KMS-11 (cell line): Measurements from ENCODE around the gene IGSF11.

ENCODE experiments used
- H2AFZ ChIP-seq: fragments of 200-600 bp; sonication (generic); 2 replicates; pipeline ENCODE4 v1.6.1; 2016; ENCODE audit warnings: antibody characterized with exemption, mixed run types, low read depth
- H3K27ac ChIP-seq: fragments of 200-600 bp; sonication (generic); 2 replicates; pipeline ENCODE4 v1.6.1; 2016; ENCODE audit warnings: mild to moderate bottlenecking, mixed run types
- H3K27me3 ChIP-seq: fragments of 200-600 bp; sonication (generic); 2 replicates; pipeline ENCODE4 v1.6.1; 2017; ENCODE audit warnings: mild to moderate bottlenecking, low read depth, mixed run types, moderate library complexity; ENCODE audit not compliant: insufficient read depth
- H3K36me3 ChIP-seq: fragments of 200-600 bp; sonication (generic); 2 replicates; pipeline ENCODE4 v1.6.1; 2017; ENCODE audit warnings: mild to moderate bottlenecking, mixed run types; ENCODE audit not compliant: insufficient read depth
- H3K4me1 ChIP-seq: fragments of 200-600 bp; sonication (generic); 2 replicates; pipeline ENCODE4 v1.6.1; 2016; ENCODE audit warnings: mild to moderate bottlenecking, low read depth, mixed run types; ENCODE audit not compliant: poor library complexity, severe bottlenecking
- H3K4me2 ChIP-seq: fragments of 200-600 bp; sonication (generic); 2 replicates; pipeline ENCODE4 v1.7.0; 2016; ENCODE audit warnings: mild to moderate bottlenecking, mixed run types
- H3K4me3 ChIP-seq: fragments of 200-600 bp; sonication (generic); IDR thresholded peaks from 2 replicates; pipeline ENCODE4 v1.6.1; 2017; ENCODE audit warnings: low read depth, low read length, mixed read lengths; ENCODE audit not compliant: insufficient read depth
- H3K79me2 ChIP-seq: fragments of 200-600 bp; sonication (generic); 2 replicates; pipeline ENCODE4 v1.6.1; 2016; ENCODE audit warnings: low read depth, mixed run types; ENCODE audit not compliant: insufficient read depth
- H3K9ac ChIP-seq: fragments of 200-600 bp; sonication (generic); 2 replicates; pipeline ENCODE4 v1.6.1; 2016; ENCODE audit warnings: mild to moderate bottlenecking, mixed run types
- H4K20me1 ChIP-seq: fragments of 200-600 bp; sonication (generic); 2 replicates; pipeline ENCODE4 v1.6.1; 2016; ENCODE audit warnings: mild to moderate bottlenecking, mixed run types; ENCODE audit not compliant: insufficient read depth
- TF ChIP-seq, protein P1 (sequence below): fragments of 200-600 bp; sonication (generic); conservative IDR thresholded peaks from 2 replicates; pipeline ENCODE4 v1.6.1; 2017; ENCODE audit warnings: low read depth, mild to moderate bottlenecking, antibody characterized with exemption, low read length, moderate library complexity, mixed read lengths

Gene IGSF11

DNA sequence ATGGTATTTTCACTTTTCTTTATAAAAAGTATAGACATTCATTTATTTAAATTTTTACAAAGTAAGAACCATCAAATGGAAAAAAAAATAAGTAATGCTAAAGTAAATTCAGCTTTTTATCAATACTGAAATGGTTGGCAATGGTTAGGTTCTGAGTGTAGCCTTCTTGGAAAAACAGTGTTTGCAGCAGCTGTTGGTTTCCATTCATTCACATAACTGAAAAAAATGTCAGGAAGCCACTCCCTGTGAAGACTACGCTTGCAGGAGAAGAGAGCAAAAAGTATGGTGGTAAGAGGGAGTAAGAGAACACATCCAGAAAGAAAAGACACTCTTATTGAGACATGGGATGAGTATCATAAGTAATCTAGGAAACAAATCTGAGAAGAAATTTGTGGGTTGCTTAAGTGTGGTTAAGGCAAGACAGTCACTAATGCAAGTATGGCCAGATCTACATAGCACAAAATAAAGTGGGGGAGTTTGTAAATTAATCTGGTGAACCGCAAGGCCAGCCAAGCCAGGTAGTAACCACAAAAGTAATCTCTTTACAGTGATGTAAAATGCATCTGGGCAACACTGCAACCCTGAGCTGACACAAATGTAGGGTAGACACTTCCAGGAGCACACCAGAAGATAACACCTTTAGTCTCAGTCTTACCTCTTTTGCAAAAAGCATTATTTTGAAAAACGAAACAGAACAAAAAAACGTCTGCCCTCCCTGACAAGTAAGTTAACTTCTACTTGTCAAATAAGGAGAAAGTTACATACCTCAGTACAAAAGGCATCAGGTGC, 133.7 kb downstream of the IGSF11 start:
- no peaks in the 10 kb centered on the region for H4K20me1 ChIP-seq

DNA sequence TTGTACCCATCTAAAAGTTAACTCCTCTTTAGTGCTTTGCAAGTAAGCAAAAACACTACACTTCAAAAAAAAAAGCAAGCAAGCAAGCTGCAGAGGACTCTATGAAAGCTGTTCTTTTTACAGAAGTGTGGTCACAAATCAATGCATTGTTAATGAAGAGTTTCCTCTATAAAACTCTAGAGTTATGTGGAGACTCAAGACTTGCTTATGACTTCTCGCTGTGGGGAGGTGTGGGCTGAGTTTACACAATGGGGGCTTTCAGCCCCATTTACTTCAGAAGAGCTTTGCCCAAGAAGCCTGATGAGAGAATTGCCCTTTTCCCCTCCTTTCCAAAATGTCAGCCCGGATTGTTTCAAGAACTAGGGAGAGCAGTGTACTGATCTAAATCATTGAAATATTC, 144.4 kb downstream of the IGSF11 start:
- Histone ChIP-seq H3K4me1 (no peaks in the 10 kb centered on the region), H3K4me3 (no peak overlapping the region), H3K4me2 (no peak overlapping the region), H4K20me1 (no peaks in the 10 kb centered on the region), H3K9ac (no peak overlapping the region), H3K27me3 (no peaks in the 10 kb centered on the region), H3K27ac (no peak overlapping the region), H3K79me2 (no peaks in the 10 kb centered on the region), H2AFZ (no peak overlapping the region), H3K36me3 (no peaks in the 10 kb centered on the region)
- TF ChIP-seq, protein P1, sequence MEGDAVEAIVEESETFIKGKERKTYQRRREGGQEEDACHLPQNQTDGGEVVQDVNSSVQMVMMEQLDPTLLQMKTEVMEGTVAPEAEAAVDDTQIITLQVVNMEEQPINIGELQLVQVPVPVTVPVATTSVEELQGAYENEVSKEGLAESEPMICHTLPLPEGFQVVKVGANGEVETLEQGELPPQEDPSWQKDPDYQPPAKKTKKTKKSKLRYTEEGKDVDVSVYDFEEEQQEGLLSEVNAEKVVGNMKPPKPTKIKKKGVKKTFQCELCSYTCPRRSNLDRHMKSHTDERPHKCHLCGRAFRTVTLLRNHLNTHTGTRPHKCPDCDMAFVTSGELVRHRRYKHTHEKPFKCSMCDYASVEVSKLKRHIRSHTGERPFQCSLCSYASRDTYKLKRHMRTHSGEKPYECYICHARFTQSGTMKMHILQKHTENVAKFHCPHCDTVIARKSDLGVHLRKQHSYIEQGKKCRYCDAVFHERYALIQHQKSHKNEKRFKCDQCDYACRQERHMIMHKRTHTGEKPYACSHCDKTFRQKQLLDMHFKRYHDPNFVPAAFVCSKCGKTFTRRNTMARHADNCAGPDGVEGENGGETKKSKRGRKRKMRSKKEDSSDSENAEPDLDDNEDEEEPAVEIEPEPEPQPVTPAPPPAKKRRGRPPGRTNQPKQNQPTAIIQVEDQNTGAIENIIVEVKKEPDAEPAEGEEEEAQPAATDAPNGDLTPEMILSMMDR: no peak

More for the DNA sequence above, 133.7 kb downstream of the IGSF11 start:
- peak overlapping the region; percentile 49 for H3K4me2 ChIP-seq
- peaks cover 33% of the 10 kb centered on the region for H3K4me1 ChIP-seq
- no peaks in the 10 kb centered on the region for H3K79me2 ChIP-seq
- H3K9ac ChIP-seq: no peak overlapping the region
- no peaks in the 10 kb centered on the region for H3K27me3 ChIP-seq
- no peak overlapping the region for H3K4me3 ChIP-seq
- TF ChIP-seq, protein P1: no peak
- H3K27ac ChIP-seq: peak overlapping the region; percentile 37; the same call in 1 of the 2 replicates
- no peaks in the 10 kb centered on the region for H3K36me3 ChIP-seq
- no peak overlapping the region for H2AFZ ChIP-seq

DNA sequence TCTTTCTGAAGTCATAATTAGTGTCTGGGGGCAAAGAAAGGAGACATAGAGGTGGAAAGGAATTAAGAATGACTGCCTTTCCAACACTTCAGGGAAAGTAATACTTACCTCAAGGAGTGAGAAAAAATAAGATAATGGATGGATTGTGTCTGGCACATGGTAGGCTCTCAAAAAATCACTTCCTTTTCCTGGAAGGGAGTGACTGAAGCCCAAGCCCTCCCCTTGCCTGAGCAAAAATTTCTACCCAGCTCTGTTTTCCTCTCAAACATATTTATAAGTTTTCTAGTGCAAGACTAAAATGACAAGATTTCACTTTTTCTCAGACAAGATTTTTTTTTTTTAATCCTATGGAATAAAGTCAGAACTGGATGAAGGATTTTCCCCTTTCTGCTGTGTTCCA, 145.0 kb downstream of the IGSF11 start:
- Histone ChIP-seq H3K36me3 (no peaks in the 10 kb centered on the region), H3K4me3 (no peak overlapping the region), H3K27ac (no peak overlapping the region), H3K4me1 (no peaks in the 10 kb centered on the region), H4K20me1 (no peaks in the 10 kb centered on the region), H2AFZ (no peak overlapping the region), H3K4me2 (no peak overlapping the region), H3K79me2 (no peaks in the 10 kb centered on the region), H3K27me3 (no peaks in the 10 kb centered on the region), H3K9ac (no peak overlapping the region)
- TF ChIP-seq, protein P1: no peak

DNA sequence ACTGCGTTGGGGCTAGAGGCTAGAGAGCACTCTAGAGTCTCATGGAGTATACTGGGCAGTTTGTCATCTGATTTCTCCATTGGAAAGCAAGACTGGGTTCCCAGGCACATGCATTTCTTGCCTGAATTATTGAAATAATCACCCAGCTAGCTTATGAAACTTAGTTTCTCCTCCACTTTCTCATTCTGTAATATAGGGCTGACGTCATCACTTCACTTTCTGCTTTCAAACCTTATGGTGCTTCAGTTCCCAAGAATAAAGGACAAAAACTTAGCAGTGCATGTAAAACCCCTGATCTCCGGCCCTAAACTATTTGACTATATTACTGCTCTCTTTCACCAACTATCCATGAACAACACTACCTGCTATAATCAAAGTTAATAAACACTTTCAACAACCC, 147.9 kb downstream of the IGSF11 start:
- H3K4me2 ChIP-seq: no peak overlapping the region
- TF ChIP-seq, protein P1: no peak
- H3K36me3 ChIP-seq: no peaks in the 10 kb centered on the region
- H3K4me1 ChIP-seq: no peaks in the 10 kb centered on the region
- H3K27me3 ChIP-seq: no peaks in the 10 kb centered on the region
- H3K79me2 ChIP-seq: no peaks in the 10 kb centered on the region
- no peak overlapping the region for H3K4me3 ChIP-seq
- H4K20me1 ChIP-seq: no peaks in the 10 kb centered on the region
- no peak overlapping the region for H3K9ac ChIP-seq
- no peak overlapping the region for H2AFZ ChIP-seq
- H3K27ac ChIP-seq: no peak overlapping the region
